ENCODE data around the gene KCNT1. TPM values are rescaled to one million over a fixed set of nuclear protein-coding genes. Genes with fewer than 3 reads are reported as not detected.

The KCNT1 gene
- total and polyA plus RNA-seq, 2 experiments from 2014 or later, result 0.27 TPM; not detected in 1

- Histone ChIP-seq H3K27me3 (no peaks in the 10 kb centered on the region), H2AFZ (no peak overlapping the region), H3K9me3 (ENCODE audit: low read depth) (no peaks in the 10 kb centered on the region), H4K20me1 (ENCODE audit: insufficient read depth, poor library complexity, severe bottlenecking) (no peaks in the 10 kb centered on the region), H3K79me2 (no peaks in the 10 kb centered on the region), H3K36me3 (replicated peaks; ENCODE audit: insufficient read depth, low read depth) (no peaks in the 10 kb centered on the region), H3K4me3 (no peak overlapping the region), H3K27ac (no peak overlapping the region), H3K4me1 (ENCODE audit: insufficient read depth) (no peaks in the 10 kb centered on the region), H3K4me2 (no peak overlapping the region), H3K9me2 (replicated peaks; ENCODE audit: insufficient read depth) (no peaks in the 10 kb centered on the region)
- TF ChIP-seq, protein P1, sequence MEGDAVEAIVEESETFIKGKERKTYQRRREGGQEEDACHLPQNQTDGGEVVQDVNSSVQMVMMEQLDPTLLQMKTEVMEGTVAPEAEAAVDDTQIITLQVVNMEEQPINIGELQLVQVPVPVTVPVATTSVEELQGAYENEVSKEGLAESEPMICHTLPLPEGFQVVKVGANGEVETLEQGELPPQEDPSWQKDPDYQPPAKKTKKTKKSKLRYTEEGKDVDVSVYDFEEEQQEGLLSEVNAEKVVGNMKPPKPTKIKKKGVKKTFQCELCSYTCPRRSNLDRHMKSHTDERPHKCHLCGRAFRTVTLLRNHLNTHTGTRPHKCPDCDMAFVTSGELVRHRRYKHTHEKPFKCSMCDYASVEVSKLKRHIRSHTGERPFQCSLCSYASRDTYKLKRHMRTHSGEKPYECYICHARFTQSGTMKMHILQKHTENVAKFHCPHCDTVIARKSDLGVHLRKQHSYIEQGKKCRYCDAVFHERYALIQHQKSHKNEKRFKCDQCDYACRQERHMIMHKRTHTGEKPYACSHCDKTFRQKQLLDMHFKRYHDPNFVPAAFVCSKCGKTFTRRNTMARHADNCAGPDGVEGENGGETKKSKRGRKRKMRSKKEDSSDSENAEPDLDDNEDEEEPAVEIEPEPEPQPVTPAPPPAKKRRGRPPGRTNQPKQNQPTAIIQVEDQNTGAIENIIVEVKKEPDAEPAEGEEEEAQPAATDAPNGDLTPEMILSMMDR (IDR thresholded peaks at IDR 0.05; ENCODE audit: poor library complexity), result no peak
- no peak for TF ChIP-seq EZH2phosphoT487 (IDR thresholded peaks at IDR 0.05; ENCODE audit: low read depth, severe bottlenecking, unreplicated experiment)
- no peak for TF ChIP-seq EZH2 (IDR thresholded peaks at IDR 0.05; ENCODE audit: borderline replicate concordance)
- DNase-seq (ENCODE audit: low spot score), result no peak
- 87% methylated on average over 32 of the region's 36 CpGs for WGBS (ENCODE audit: low lambda C conversion rate, missing lambda C conversion rate)
These were observed 86.8 kb downstream of the KCNT1 start for GRCh38 chr9:135788576-135789300.

- 93% methylated on average over 9 of the region's 13 CpGs for WGBS (ENCODE audit: low lambda C conversion rate, missing lambda C conversion rate)
- Histone ChIP-seq H3K27ac (no peak overlapping the region), H3K79me2 (no peaks in the 10 kb centered on the region), H2AFZ (no peak overlapping the region), H3K9me3 (ENCODE audit: low read depth) (no peaks in the 10 kb centered on the region), H3K9me2 (replicated peaks; ENCODE audit: insufficient read depth) (no peaks in the 10 kb centered on the region), H3K4me1 (ENCODE audit: insufficient read depth) (no peaks in the 10 kb centered on the region), H3K36me3 (replicated peaks; ENCODE audit: insufficient read depth, low read depth) (no peaks in the 10 kb centered on the region), H3K4me2 (no peak overlapping the region), H4K20me1 (ENCODE audit: insufficient read depth, poor library complexity, severe bottlenecking) (no peaks in the 10 kb centered on the region), H3K27me3 (no peaks in the 10 kb centered on the region), H3K4me3 (no peak overlapping the region)
- DNase-seq (ENCODE audit: low spot score), result no peak
- TF ChIP-seq, protein P1 (IDR thresholded peaks at IDR 0.05; ENCODE audit: poor library complexity), result no peak
- no peak for TF ChIP-seq EZH2phosphoT487 (IDR thresholded peaks at IDR 0.05; ENCODE audit: low read depth, severe bottlenecking, unreplicated experiment)
- TF ChIP-seq EZH2 (IDR thresholded peaks at IDR 0.05; ENCODE audit: borderline replicate concordance), result no peak
These were observed 87.9 kb downstream of the KCNT1 start for GRCh38 chr9:135789838-135790291.

GRCh38 chr9:135790356-135790755 is 88.4 kb downstream of the KCNT1 start:
- TF ChIP-seq EZH2 (IDR thresholded peaks at IDR 0.05; ENCODE audit: borderline replicate concordance) (no peak), EZH2phosphoT487 (IDR thresholded peaks at IDR 0.05; ENCODE audit: low read depth, severe bottlenecking, unreplicated experiment) (no peak)
- TF ChIP-seq, protein P1 (IDR thresholded peaks at IDR 0.05; ENCODE audit: poor library complexity), result no peak
- Histone ChIP-seq H2AFZ (no peak overlapping the region), H3K9me2 (replicated peaks; ENCODE audit: insufficient read depth) (no peaks in the 10 kb centered on the region), H3K9me3 (ENCODE audit: low read depth) (no peaks in the 10 kb centered on the region), H3K4me3 (no peak overlapping the region), H4K20me1 (ENCODE audit: insufficient read depth, poor library complexity, severe bottlenecking) (no peaks in the 10 kb centered on the region), H3K4me2 (no peak overlapping the region), H3K27ac (no peak overlapping the region), H3K36me3 (replicated peaks; ENCODE audit: insufficient read depth, low read depth) (no peaks in the 10 kb centered on the region), H3K27me3 (no peaks in the 10 kb centered on the region), H3K4me1 (ENCODE audit: insufficient read depth) (no peaks in the 10 kb centered on the region), H3K79me2 (no peaks in the 10 kb centered on the region)
- DNase-seq (ENCODE audit: low spot score), result no peak
- WGBS (ENCODE audit: low lambda C conversion rate, missing lambda C conversion rate), result 98% methylated on average over 10 of the region's 10 CpGs

Data from hepatocyte (in vitro differentiated cells).